SU-DHL-6 (cell line): ENCODE data around the gene NEDD4.

ENCODE experiments used
- H2AFZ ChIP-seq: fragments of 200-600 bp; sonication (generic); 2 replicates; pipeline ENCODE4 v1.6.1; 2014; ENCODE audit warnings: low read depth, mild to moderate bottlenecking, moderate library complexity, mixed read lengths, antibody characterized with exemption, low read length; ENCODE audit not compliant: severe bottlenecking
- H3F3A ChIP-seq: fragments of 200-600 bp; shearing (Covaris generic); 2 replicates; pipeline ENCODE4 v1.6.0; 2016; ENCODE audit warnings: antibody characterized with exemption, mild to moderate bottlenecking; ENCODE audit not compliant: insufficient read depth
- H3K27ac ChIP-seq: fragments of 200-600 bp; sonication (generic); 2 replicates; pipeline ENCODE4 v1.5.1; 2016; ENCODE audit warnings: low read depth, mild to moderate bottlenecking, low read length, moderate library complexity, mixed read lengths
- H3K27me3 ChIP-seq: fragments of 200-600 bp; sonication (generic), shearing (Covaris generic); 2 replicates; pipeline ENCODE4 v1.6.0; 2014; ENCODE audit warnings: mild to moderate bottlenecking, low read length
- H3K36me3 ChIP-seq: fragments of 200-600 bp; sonication (generic); 2 replicates; pipeline ENCODE4 v1.6.1; 2014; ENCODE audit warnings: mild to moderate bottlenecking, low read length, mixed read lengths
- H3K4me2 ChIP-seq: fragments of 300-600, 200-600 bp; shearing (Covaris generic), sonication (generic); 2 replicates; pipeline ENCODE4 v1.6.0; 2014; ENCODE audit warnings: low read length, low read depth, mild to moderate bottlenecking; ENCODE audit not compliant: poor library complexity, severe bottlenecking
- H3K4me3 ChIP-seq: fragments of 200-600 bp; sonication (generic); 2 replicates; pipeline ENCODE4 v1.5.1; 2014; ENCODE audit warnings: antibody characterized with exemption, low read length, mild to moderate bottlenecking, mixed read lengths; ENCODE audit not compliant: insufficient read depth, poor library complexity, severe bottlenecking
- H3K79me2 ChIP-seq: fragments of 200-600 bp; sonication (generic); 2 replicates; pipeline ENCODE4 v1.6.1; 2014; ENCODE audit warnings: mild to moderate bottlenecking, low read length, moderate library complexity; ENCODE audit not compliant: insufficient read depth
- H3K9ac ChIP-seq: fragments of 200-600 bp; sonication (generic); 2 replicates; pipeline ENCODE4 v1.7.0; 2014; ENCODE audit warnings: mild to moderate bottlenecking, low read length
- H3K9me2 ChIP-seq: fragments of 200-600 bp; sonication (generic); replicated peaks from 2 replicates; pipeline ENCODE4 v1.6.1; 2014; ENCODE audit warnings: low read length; ENCODE audit not compliant: insufficient read depth
- H3K9me3 ChIP-seq: fragments of 200-600 bp; sonication (generic); 2 replicates; pipeline ENCODE4 v1.6.1; 2014; ENCODE audit warnings: low read length, mixed read lengths; ENCODE audit not compliant: insufficient read depth
- H4K20me1 ChIP-seq: fragments of 200-600 bp; sonication (generic); 2 replicates; pipeline ENCODE4 v1.6.1; 2014; ENCODE audit warnings: low read depth, mild to moderate bottlenecking, antibody characterized with exemption, low read length, moderate library complexity, mixed read lengths
- CTCF ChIP-seq: fragments of 200-600 bp; sonication (generic); IDR thresholded peaks from one replicate; pipeline ENCODE4 v1.5.1; 2017; ENCODE audit warnings: antibody characterized with exemption, mild to moderate bottlenecking, low read length, moderate library complexity; ENCODE audit not compliant: insufficient read depth, poor library complexity, severe bottlenecking
- EZH2phosphoT487 ChIP-seq: fragments of 200-600 bp; sonication (generic), shearing (Covaris generic); conservative IDR thresholded peaks from 2 replicates; pipeline ENCODE4 v1.6.1; 2018; ENCODE audit warnings: mild to moderate bottlenecking, antibody characterized with exemption, low read length, moderate library complexity, mixed read lengths

NEDD4 gene

GRCh38 chr15:56036546-56037067 is 43.2 kb upstream of the NEDD4 start:
- Histone ChIP-seq H3K27ac (no peak overlapping the region), H3K9ac (no peak overlapping the region), H3K79me2 (no peaks in the 10 kb centered on the region), H3K9me3 (no peaks in the 10 kb centered on the region), H3K36me3 (no peaks in the 10 kb centered on the region), H3K4me2 (no peak overlapping the region), H3K9me2 (no peaks in the 10 kb centered on the region), H3K27me3 (no peaks in the 10 kb centered on the region), H3F3A (no peaks in the 10 kb centered on the region), H3K4me3 (no peak overlapping the region), H4K20me1 (no peaks in the 10 kb centered on the region), H2AFZ (no peak overlapping the region)
- TF ChIP-seq CTCF (no peak), EZH2phosphoT487 (no peak)

- Histone ChIP-seq H3K4me2 (no peak overlapping the region), H3K36me3 (no peaks in the 10 kb centered on the region), H3K27ac (no peak overlapping the region), H3K9me3 (no peaks in the 10 kb centered on the region), H2AFZ (no peak overlapping the region), H3K9me2 (no peaks in the 10 kb centered on the region), H3K27me3 (no peaks in the 10 kb centered on the region), H3K9ac (no peak overlapping the region), H3K4me3 (no peak overlapping the region), H3K79me2 (no peaks in the 10 kb centered on the region), H3F3A (no peaks in the 10 kb centered on the region), H4K20me1 (no peaks in the 10 kb centered on the region)
- TF ChIP-seq CTCF (no peak), EZH2phosphoT487 (no peak)
Observed at GRCh38 chr15:56035166-56035565, 41.8 kb upstream of the NEDD4 start.

GRCh38 chr15:56034514-56034913 is 41.1 kb upstream of the NEDD4 start:
- no peak for TF ChIP-seq CTCF
- no peak for TF ChIP-seq EZH2phosphoT487
- no peaks in the 10 kb centered on the region for H4K20me1 ChIP-seq
- H3F3A ChIP-seq: no peaks in the 10 kb centered on the region
- H3K4me3 ChIP-seq: no peak overlapping the region
- no peaks in the 10 kb centered on the region for H3K9me2 ChIP-seq
- H3K27me3 ChIP-seq: no peaks in the 10 kb centered on the region
- no peaks in the 10 kb centered on the region for H3K9me3 ChIP-seq
- no peak overlapping the region for H2AFZ ChIP-seq
- H3K4me2 ChIP-seq: no peak overlapping the region
- no peak overlapping the region for H3K27ac ChIP-seq
- H3K36me3 ChIP-seq: no peaks in the 10 kb centered on the region
- no peaks in the 10 kb centered on the region for H3K79me2 ChIP-seq
- no peak overlapping the region for H3K9ac ChIP-seq

- no peak overlapping the region for H3K9ac ChIP-seq
- no peaks in the 10 kb centered on the region for H4K20me1 ChIP-seq
- H3F3A ChIP-seq: no peaks in the 10 kb centered on the region
- no peak for TF ChIP-seq EZH2phosphoT487
- no peak for TF ChIP-seq CTCF
- H3K27ac ChIP-seq: no peak overlapping the region
- H3K36me3 ChIP-seq: no peaks in the 10 kb centered on the region
- no peak overlapping the region for H3K4me2 ChIP-seq
- no peak overlapping the region for H2AFZ ChIP-seq
- H3K4me3 ChIP-seq: no peak overlapping the region
- H3K9me3 ChIP-seq: no peaks in the 10 kb centered on the region
- no peaks in the 10 kb centered on the region for H3K27me3 ChIP-seq
- H3K79me2 ChIP-seq: no peaks in the 10 kb centered on the region
- no peaks in the 10 kb centered on the region for H3K9me2 ChIP-seq
Observed at GRCh38 chr15:56032373-56032772, 39.0 kb upstream of the NEDD4 start.
